Ishikawa (cell line): ENCODE data around the gene LY6G6D.

Experiments used
- CEBPB ChIP-seq: IDR thresholded peaks from 2 replicates; pipeline ENCODE4 v1.6.1; 2012
- CREB1 ChIP-seq: IDR thresholded peaks from 2 replicates; pipeline ENCODE4 v1.6.1; 2012; ENCODE audit warnings: low read depth
- EGR1 ChIP-seq: IDR thresholded peaks from 2 replicates; pipeline ENCODE4 v1.6.1; 2012
- EP300 ChIP-seq: IDR thresholded peaks from 2 replicates; pipeline ENCODE4 v1.6.1; 2012; ENCODE audit warnings: borderline replicate concordance
- FOXM1 ChIP-seq: IDR thresholded peaks from 2 replicates; pipeline ENCODE4 v1.6.1; 2012; ENCODE audit warnings: low read depth, borderline replicate concordance
- NFIC ChIP-seq: IDR thresholded peaks from 2 replicates; pipeline ENCODE4 v1.6.1; 2012
- RAD21 ChIP-seq: IDR thresholded peaks from 2 replicates; pipeline ENCODE4 v1.6.1; 2012; ENCODE audit warnings: low read depth
- TAF1 ChIP-seq: IDR thresholded peaks from 2 replicates; pipeline ENCODE4 v1.6.1; 2012; ENCODE audit warnings: low read depth, mild to moderate bottlenecking
- TCF12 ChIP-seq: IDR thresholded peaks from 2 replicates; pipeline ENCODE4 v1.6.1; 2012; ENCODE audit warnings: low read depth
- TEAD4 ChIP-seq: IDR thresholded peaks from 2 replicates; pipeline ENCODE4 v1.6.1; 2012
- YY1 ChIP-seq: IDR thresholded peaks from 2 replicates; pipeline ENCODE4 v1.6.1; 2012; ENCODE audit warnings: low read depth
- ZBTB7A ChIP-seq: IDR thresholded peaks from 2 replicates; pipeline ENCODE4 v1.6.1; 2012; ENCODE audit warnings: low read depth
- TF ChIP-seq, protein P1 (sequence below): IDR thresholded peaks from 2 replicates; pipeline ENCODE4 v1.6.1; 2012; ENCODE audit warnings: low read depth, mild to moderate bottlenecking
- TF ChIP-seq, protein P2 (sequence below): IDR thresholded peaks from 2 replicates; pipeline ENCODE4 v1.6.1; 2012
- TF ChIP-seq, protein P3 (sequence below): IDR thresholded peaks from 2 replicates; pipeline ENCODE4 v1.6.1; 2012

Gene LY6G6D

DNA sequence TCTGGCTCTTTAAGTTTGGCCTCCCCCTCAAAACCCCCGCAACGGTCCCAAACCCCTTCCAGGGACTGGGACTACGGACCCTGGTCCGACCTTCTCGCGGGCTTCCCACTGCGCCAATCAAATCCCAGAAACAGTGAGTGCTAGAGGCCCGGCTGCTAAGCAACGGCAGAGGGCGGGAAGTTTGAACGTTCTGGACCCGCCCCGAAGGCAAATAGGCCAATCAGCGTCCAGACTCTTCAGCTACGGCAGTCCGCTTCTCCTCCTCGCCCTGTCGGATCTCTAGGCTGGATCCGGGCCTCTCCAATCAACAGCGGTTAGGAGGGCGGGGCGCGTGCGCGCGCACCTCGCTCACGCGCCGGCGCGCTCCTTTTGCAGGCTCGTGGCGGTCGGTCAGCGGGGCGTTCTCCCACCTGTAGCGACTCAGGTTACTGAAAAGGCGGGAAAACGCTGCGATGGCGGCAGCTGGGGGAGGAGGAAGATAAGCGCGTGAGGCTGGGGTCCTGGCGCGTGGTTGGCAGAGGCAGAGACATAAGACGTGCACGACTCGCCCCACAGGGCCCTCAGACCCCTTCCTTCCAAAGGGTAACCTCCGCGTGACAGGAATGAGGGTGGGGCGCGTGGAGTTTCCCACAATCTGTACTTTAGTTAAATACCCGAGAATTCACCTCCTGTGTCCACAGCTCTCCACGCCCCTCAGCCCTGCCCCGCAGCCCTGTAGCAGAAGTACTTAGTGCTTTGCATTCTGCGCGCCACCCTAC lies 24.7 kb downstream of the LY6G6D start, which contains the start of gene MSH5:
TSS of gene MSH5 (plus strand) at position 367 of the 758 bp plus-strand sequence. CDS start 462 bp downstream, outside the sequence.
- TF ChIP-seq EGR1 = 0 out of 2 replicates have a peak, but pooled peaks have one; percentile 18
- no peak for TF ChIP-seq RAD21
- TF ChIP-seq TCF12 = peak; percentile 87
- peak; percentile 87 for TF ChIP-seq YY1
- no peak for TF ChIP-seq CEBPB
- TF ChIP-seq TAF1 = peak; percentile 93
- TF ChIP-seq ZBTB7A = peak; percentile 80
- peak; percentile 32 for TF ChIP-seq NFIC
- TF ChIP-seq, protein P1, sequence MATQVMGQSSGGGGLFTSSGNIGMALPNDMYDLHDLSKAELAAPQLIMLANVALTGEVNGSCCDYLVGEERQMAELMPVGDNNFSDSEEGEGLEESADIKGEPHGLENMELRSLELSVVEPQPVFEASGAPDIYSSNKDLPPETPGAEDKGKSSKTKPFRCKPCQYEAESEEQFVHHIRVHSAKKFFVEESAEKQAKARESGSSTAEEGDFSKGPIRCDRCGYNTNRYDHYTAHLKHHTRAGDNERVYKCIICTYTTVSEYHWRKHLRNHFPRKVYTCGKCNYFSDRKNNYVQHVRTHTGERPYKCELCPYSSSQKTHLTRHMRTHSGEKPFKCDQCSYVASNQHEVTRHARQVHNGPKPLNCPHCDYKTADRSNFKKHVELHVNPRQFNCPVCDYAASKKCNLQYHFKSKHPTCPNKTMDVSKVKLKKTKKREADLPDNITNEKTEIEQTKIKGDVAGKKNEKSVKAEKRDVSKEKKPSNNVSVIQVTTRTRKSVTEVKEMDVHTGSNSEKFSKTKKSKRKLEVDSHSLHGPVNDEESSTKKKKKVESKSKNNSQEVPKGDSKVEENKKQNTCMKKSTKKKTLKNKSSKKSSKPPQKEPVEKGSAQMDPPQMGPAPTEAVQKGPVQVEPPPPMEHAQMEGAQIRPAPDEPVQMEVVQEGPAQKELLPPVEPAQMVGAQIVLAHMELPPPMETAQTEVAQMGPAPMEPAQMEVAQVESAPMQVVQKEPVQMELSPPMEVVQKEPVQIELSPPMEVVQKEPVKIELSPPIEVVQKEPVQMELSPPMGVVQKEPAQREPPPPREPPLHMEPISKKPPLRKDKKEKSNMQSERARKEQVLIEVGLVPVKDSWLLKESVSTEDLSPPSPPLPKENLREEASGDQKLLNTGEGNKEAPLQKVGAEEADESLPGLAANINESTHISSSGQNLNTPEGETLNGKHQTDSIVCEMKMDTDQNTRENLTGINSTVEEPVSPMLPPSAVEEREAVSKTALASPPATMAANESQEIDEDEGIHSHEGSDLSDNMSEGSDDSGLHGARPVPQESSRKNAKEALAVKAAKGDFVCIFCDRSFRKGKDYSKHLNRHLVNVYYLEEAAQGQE = no peak
- TF ChIP-seq EP300 = no peak; the same call in 1 of the 2 replicates
- TF ChIP-seq TEAD4 = peak; percentile 17; the same call in 1 of the 2 replicates
- TF ChIP-seq CREB1 = no peak
- TF ChIP-seq, protein P2, sequence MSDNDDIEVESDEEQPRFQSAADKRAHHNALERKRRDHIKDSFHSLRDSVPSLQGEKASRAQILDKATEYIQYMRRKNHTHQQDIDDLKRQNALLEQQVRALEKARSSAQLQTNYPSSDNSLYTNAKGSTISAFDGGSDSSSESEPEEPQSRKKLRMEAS = peak; percentile 99
- TF ChIP-seq FOXM1 = peak; percentile 77
- TF ChIP-seq, protein P3, sequence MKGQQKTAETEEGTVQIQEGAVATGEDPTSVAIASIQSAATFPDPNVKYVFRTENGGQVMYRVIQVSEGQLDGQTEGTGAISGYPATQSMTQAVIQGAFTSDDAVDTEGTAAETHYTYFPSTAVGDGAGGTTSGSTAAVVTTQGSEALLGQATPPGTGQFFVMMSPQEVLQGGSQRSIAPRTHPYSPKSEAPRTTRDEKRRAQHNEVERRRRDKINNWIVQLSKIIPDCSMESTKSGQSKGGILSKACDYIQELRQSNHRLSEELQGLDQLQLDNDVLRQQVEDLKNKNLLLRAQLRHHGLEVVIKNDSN = peak; percentile 47

DNA sequence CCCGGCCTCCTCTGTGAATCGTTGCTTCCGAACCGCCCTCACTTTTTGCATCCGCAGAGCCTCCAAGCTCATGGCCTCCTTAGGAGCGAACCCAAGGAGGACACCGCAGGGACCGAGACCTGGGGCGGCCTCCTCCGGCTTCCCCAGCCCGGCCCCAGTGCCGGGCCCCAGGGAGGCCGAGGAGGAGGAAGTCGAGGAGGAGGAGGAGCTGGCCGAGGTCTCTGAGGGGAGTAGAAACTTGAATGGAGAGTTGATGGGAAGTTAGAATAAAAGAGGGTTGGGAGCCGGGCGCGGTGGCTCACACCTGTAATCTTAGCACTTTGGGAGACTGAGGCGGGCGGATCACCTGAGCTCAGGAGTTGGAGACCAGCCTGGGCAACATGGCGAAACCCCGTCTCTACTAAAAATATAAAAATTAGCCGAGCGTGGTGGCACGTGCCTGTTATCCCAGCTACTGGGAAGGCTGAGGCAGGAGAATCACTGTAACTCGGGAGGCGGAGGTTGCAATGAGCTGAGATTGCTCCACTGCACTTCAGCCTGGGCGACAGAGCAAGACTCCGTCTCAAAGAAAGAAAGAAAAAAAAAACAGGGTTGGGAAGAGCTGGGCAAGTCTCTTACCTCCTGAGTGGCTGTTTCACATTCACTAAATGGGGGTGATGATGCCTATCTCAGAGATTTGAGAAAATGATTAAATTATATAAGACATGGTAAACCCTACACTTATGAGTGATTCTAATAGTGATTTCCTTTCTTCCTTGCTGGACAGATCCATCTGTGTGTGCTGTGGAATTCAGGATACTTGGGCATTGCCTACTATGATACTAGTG lies 25.5 kb downstream of the LY6G6D start:
- TF ChIP-seq, protein P1 = peak; percentile 21
- TF ChIP-seq CREB1 = no peak

DNA sequence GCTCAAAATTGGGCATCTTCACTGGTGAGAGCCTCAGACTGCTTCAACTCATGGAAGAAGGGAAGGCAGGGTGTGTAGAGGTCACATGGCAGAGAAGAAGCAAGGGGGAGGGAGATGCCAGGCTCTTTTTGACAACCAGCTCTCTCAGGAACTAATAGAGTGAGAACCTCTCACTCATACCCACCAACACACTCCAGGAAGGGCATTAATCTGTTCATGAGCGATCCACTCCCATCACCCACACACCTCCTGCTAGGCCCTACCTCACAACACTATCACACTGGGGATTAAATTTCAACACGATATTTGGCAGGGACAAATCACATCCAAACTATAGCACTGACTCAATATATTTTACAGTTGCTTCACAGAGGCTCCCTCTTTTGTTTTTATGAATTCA lies 26.7 kb downstream of the LY6G6D start:
- no peak for TF ChIP-seq FOXM1
- TF ChIP-seq TEAD4 = no peak
- TF ChIP-seq, protein P1 = no peak
- no peak for TF ChIP-seq EGR1
- no peak for TF ChIP-seq YY1
- TF ChIP-seq RAD21 = no peak
- TF ChIP-seq TCF12 = no peak
- no peak for TF ChIP-seq TAF1

DNA sequence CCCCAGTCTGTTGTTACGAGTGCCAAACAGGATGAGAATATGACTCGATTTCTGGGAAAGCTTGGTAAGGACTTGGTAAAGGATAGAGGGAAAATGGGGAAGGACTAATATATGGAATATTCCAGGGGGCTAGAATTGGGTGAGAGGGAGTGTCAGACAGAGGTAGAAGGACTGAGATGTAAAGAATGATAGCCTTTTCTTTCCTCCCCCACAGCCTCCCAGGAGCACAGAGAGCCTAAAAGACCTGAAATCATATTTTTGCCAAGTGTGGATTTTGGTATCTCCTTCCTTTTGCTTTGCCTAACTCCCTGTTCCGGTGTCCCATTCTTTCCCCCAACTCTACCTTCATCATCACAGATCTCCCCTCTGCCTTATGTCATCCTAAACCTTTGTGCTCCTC lies 27.7 kb downstream of the LY6G6D start:
- TF ChIP-seq ZBTB7A (no peak), CEBPB (no peak), RAD21 (no peak), EGR1 (no peak), EP300 (no peak), TAF1 (no peak), NFIC (no peak), YY1 (no peak), CREB1 (no peak), TEAD4 (no peak)
- TF ChIP-seq, protein P2 = no peak
- TF ChIP-seq, protein P3 = no peak
